ENCODE measurements around the gene CA12. TPM values are rescaled to one million over a fixed set of nuclear protein-coding genes. Genes with fewer than 3 reads are reported as not detected.
A peak's percentile ranks its signal among the peaks of the same experiment; 100 is the strongest.

Gene CA12
- total RNA-seq, 2 donors from 2014 or later = not detected

DNA sequence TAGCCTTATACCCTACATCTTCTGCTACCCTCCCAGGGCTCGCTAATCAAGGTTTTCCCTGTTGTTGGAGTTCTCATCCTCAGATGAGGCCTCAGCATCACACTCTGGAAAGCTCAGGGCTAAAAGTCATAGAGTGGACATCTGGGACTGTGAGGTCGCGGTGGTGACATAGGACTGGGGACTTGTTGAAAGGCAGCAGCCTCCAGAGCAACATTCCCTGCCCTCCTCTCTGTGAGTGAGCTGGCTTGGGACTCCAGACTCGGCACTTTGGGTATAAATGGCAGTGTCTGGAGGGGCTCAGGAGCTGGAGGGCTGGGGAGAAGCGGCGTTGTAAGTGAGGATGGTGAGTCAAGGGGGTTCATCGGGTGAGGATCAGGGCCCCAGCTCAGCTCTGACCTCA is 2.7 kb downstream of the CA12 start:
- Mint-ChIP-seq H3K4me3 (no peak overlapping the region), H3K27ac (no peak overlapping the region), H3K36me3 (no peaks in the 10 kb centered on the region), H3K9me3 (no peaks in the 10 kb centered on the region), H3K4me1 (ENCODE audit: low read depth in 2 of 2) (peaks cover 9 to 14% of the 10 kb centered on the region in 2 donors), H3K27me3 (peaks cover 40 to 43% of the 10 kb centered on the region in 2 donors)
- ATAC-seq (no peak), DNase-seq (ENCODE audit: low spot score) (no peak)

DNA sequence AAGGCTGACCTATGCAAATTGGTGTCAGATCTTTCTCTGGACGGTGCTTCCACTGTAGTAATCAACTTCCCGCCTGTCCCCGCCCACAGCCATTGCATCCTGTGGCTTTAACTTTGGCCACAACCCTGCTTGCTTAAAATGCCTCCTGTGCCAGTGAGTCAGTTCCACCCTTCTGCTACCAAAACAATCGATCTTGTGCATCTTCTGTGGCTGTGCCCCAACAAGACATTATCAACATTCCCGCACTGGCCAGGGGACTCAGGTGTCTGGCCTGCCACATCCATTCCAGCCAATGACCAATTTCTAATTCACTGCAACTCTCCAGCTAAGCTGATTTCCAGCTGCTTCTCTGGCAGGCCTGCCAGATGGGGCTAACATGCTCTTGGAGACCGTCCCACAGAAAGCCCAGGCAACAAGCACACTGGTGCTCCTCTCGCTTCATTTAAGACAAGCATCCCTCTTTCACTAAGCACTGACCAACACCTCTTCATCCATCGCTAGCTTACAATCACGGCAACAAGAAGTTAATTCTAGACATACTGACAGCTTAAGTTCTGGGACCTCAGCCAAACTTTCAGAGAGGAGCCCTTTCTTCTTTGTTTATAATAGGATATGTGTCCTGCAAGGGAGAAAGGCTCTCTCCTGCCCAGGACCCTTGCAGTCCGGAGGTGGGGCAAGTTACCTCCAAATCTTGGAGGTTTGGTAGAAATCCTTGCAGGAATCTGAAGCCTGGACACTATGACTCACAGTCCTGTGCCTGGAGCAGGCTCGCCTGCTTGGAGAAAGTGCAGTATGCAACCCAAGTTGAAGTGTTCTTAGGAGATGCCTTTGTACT is 6.7 kb downstream of the CA12 start:
- ATAC-seq (peak; percentile 61 to 73), DNase-seq (ENCODE audit: low spot score) (peak; percentile 69)
- Mint-ChIP-seq H3K27me3 (peaks cover 16 to 19% of the 10 kb centered on the region in 2 donors), H3K27ac (no peak overlapping the region), H3K36me3 (no peaks in the 10 kb centered on the region), H3K4me1 (ENCODE audit: low read depth in 2 of 2) (peaks cover 9 to 14% of the 10 kb centered on the region in 2 donors), H3K9me3 (no peaks in the 10 kb centered on the region), H3K4me3 (no peak overlapping the region)

DNA sequence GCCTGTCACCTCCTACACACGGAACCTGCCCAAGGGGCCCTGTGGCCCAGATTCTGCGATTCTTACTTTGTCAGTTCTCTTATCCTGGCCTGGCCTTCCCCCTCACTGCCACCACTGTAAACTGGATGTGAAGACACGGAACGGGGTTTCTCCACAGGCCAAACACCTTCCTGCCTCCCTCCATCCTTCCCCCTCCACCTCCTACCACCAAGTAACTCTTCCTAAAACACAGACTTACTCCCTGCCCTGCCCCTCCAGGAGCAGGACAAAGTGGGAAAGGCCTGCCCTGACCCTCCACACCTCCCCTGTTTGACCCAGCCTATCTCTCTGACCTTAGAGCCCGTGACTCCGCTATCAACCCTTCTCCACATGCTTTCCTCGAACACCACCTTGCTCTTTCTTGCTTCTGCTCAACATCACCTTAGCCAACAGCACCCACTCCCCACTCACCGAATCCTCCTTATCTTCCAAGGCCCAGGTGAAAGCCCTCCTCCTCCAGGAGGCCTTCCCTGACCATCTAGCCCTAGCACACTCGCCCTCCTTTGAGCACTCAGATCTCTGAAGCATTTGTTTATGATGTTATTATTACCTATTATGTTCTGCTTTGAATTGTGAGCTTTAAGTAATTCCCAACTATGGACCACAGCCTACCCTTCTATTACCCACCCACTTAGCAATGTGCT is 7.6 kb downstream of the CA12 start:
- DNase-seq (ENCODE audit: low spot score) (no peak), ATAC-seq (no peak)
- H3K9me3 Mint-ChIP-seq = no peaks in the 10 kb centered on the region
- no peak overlapping the region for H3K27ac Mint-ChIP-seq
- peaks cover 13 to 16% of the 10 kb centered on the region in 2 donors for H3K27me3 Mint-ChIP-seq
- peaks cover 9 to 14% of the 10 kb centered on the region in 2 donors for H3K4me1 Mint-ChIP-seq (ENCODE audit: low read depth in 2 of 2)
- no peaks in the 10 kb centered on the region for H3K36me3 Mint-ChIP-seq
- H3K4me3 Mint-ChIP-seq = no peak overlapping the region

DNA sequence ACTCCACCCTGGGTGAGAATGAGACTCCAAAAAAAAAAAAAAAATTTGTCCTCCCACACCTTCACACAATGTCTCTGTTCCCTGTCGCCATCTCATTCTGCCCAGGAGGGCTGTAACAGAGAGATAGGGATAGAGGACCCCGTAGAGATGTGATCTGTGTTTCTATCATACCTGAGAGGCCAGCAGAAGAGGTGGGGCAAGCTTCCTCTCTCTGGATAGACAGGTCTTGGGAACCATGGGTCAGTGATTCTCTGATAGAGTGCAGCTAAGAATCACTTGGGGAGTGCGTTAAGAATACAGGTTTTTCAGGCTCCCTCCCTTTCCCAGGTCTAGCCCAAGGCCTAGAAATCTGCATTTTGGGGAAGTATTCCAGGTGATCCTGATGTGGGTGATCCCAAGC is 8.3 kb downstream of the CA12 start:
- Mint-ChIP-seq H3K4me1 (ENCODE audit: low read depth in 2 of 2) (peaks cover 9 to 14% of the 10 kb centered on the region in 2 donors), H3K36me3 (no peaks in the 10 kb centered on the region), H3K27ac (no peak overlapping the region), H3K9me3 (no peaks in the 10 kb centered on the region), H3K27me3 (peaks cover 9 to 16% of the 10 kb centered on the region in 2 donors), H3K4me3 (no peak overlapping the region)
- ATAC-seq (no peak), DNase-seq (ENCODE audit: low spot score) (no peak)

DNA sequence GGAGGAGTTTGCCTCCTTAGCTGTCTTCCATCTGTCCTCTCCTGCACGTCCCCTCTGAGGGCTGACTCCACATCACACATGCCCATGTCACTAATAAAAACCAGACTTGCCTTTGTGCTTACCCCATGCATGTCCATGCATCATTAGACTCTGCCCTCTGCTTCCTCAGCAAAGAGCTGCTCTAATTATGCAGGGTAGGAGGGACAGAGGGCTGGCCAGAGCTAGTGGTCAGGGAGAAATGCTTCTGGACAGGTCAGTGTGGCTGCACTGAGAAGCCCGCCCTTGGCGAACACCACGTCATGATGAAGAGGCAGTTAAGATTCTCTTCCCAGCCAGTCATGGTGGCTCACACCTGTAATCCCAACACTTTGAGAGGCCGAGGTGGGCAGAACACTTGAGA is 8.9 kb downstream of the CA12 start:
- H3K27ac Mint-ChIP-seq = no peak overlapping the region
- H3K4me1 Mint-ChIP-seq (ENCODE audit: low read depth in 2 of 2) = peaks cover 9 to 14% of the 10 kb centered on the region in 2 donors
- ATAC-seq (no peak), DNase-seq (ENCODE audit: low spot score) (no peak)
- H3K9me3 Mint-ChIP-seq = no peaks in the 10 kb centered on the region
- H3K27me3 Mint-ChIP-seq = peaks cover 8 to 14% of the 10 kb centered on the region in 2 donors
- H3K4me3 Mint-ChIP-seq = no peak overlapping the region
- H3K36me3 Mint-ChIP-seq = no peaks in the 10 kb centered on the region

DNA sequence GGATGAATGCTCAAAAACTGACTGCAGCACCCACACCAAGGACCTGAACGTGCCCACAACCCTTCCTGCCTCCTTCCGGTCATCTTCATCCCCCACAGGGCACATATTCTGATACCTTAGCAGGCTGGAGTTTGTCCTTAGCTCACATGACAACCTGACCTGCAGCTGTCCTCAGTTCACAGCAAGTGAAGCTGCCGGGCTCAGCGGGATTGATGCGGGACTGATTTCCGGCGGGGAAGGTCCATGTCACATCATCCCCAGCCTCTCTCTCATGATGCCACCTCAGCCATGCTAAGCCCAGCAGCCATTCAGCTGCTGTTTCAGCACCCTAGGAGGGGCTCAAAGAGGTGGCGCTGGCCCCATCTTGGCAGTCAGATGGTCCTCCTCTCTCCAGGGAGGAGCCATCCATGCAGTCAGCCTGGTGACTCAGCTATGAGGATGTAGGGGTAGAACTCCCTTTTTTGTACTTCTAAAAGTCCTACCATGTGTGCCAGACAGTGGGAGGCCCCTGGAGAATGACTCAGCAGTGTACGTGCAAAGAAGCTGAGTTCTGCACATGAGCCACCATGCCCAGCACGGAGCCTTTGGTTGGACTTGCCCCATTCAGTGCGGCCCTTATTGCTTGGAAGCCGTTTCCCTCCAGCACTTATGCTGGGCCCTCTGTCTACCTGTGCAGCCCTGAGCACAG is 9.5 kb downstream of the CA12 start:
- Mint-ChIP-seq H3K4me1 (ENCODE audit: low read depth in 2 of 2) (peaks cover 9 to 14% of the 10 kb centered on the region in 2 donors), H3K9me3 (no peaks in the 10 kb centered on the region), H3K27ac (no peak overlapping the region), H3K4me3 (no peak overlapping the region), H3K27me3 (peaks cover 5 to 8% of the 10 kb centered on the region in 2 donors), H3K36me3 (no peaks in the 10 kb centered on the region)
- ATAC-seq (no peak), DNase-seq (ENCODE audit: low spot score) (no peak)

DNA sequence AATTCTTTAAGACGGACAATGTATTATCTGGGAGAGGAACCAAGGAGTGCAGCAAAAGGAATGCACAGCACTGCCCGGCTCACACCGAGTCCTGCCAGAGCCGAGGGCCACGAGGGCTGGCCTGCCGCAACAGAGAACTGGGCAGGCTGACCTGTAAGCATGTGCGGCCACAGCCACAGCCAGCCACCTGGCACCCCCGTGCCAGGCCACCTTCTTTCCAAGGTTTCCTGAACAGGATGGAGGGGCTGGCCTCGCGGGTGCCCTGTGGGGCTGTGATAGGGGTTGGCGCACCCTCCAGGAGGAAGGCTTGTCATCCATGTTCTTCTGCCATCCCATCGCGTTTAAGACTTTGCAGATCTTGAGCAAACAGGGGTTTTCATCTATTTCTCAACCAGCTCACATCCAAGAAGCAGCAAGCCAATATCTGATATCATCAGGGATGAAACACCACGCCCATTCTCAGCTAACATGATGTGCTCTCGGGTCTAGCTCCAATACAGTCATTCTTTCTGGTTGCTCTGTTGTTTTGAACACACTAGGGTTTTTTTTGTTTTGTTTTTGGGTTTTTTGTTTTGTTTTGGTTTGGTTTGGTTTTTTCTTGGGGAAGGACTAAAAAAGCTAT is 10.2 kb downstream of the CA12 start:
- H3K27ac Mint-ChIP-seq = no peak overlapping the region
- DNase-seq (ENCODE audit: low spot score) (no peak), ATAC-seq (no peak)
- H3K4me3 Mint-ChIP-seq = no peak overlapping the region
- H3K9me3 Mint-ChIP-seq = no peaks in the 10 kb centered on the region
- H3K4me1 Mint-ChIP-seq (ENCODE audit: low read depth in 2 of 2) = peaks cover 9 to 14% of the 10 kb centered on the region in 2 donors
- peaks cover under 1 to 3% of the 10 kb centered on the region in 2 donors for H3K27me3 Mint-ChIP-seq
- no peaks in the 10 kb centered on the region for H3K36me3 Mint-ChIP-seq

DNA sequence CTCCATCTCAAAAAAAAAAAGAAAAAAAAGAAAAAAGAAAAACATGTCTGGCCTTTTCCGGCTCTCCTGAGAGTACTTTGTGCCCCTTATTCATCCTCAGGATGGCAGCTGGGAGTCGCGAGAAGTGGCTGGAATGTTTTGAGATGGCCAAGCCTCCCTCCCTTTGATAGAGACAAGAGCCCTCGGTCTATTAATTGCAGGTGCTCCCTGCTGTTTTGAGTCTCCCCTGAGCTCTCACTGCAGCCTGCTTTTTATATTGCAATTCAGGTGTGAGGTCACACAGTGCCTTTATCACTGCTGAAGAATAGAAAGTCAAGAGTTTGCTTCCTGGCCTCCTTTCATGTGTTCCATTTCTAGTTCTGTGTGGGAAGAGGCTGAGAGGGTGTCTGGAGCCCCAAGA is 10.9 kb downstream of the CA12 start:
- H3K36me3 Mint-ChIP-seq = no peaks in the 10 kb centered on the region
- no peaks in the 10 kb centered on the region for H3K9me3 Mint-ChIP-seq
- DNase-seq (ENCODE audit: low spot score) = no peak
- H3K27ac Mint-ChIP-seq = no peak overlapping the region
- peaks cover 9 to 14% of the 10 kb centered on the region in 2 donors for H3K4me1 Mint-ChIP-seq (ENCODE audit: low read depth in 2 of 2)
- H3K27me3 Mint-ChIP-seq = peaks cover 0 to 6% of the 10 kb centered on the region in 2 donors
- ATAC-seq = no peak
- H3K4me3 Mint-ChIP-seq = no peak overlapping the region

DNA sequence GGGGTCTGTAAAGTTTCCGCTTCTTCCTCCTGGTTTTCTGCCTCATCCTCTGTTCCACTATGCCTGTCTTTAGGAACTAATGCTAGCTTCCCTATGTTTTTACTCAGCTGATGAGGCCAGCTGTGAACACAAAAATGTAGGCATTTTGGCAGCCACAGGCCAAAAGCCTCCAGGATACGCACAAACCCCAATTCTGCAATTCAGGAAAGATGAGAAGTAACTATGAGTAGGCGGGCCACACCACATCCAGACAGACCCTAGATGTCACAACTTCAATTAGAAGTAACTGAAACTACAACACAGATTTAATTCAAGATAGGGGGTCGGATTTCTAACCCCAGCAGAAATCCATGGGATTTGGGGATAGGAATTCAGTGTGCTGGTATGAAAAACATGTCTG is 11.9 kb downstream of the CA12 start:
- Mint-ChIP-seq H3K36me3 (no peaks in the 10 kb centered on the region), H3K4me1 (ENCODE audit: low read depth in 2 of 2) (peaks cover 6 to 8% of the 10 kb centered on the region in 2 donors), H3K27ac (no peak overlapping the region), H3K9me3 (no peaks in the 10 kb centered on the region), H3K4me3 (no peak overlapping the region), H3K27me3 (peaks cover 0 to 6% of the 10 kb centered on the region in 2 donors)
- ATAC-seq = no peak
- DNase-seq (ENCODE audit: low spot score) = no peak

DNA sequence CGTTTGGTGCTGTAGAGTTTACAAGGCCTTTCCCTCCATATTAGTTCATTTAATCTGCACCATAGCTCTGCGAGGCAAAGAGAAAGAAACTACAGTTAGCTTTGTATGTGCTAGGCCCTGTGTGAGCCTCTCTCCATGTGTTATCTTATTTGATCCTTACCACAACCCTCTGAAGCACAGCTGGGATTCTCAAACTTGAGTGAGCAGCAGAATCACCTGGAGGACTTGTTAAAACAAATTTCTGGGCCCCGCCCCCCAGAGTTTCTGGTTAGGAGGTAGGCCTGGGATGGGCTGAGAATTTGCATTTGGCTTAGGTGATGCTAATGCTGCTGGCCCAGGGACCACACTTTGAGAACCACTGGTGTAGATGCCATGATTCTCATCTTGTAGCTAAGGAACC is 12.3 kb downstream of the CA12 start:
- H3K4me3 Mint-ChIP-seq = no peak overlapping the region
- H3K4me1 Mint-ChIP-seq (ENCODE audit: low read depth in 2 of 2) = peaks cover 2 to 3% of the 10 kb centered on the region in 2 donors
- no peak for DNase-seq (ENCODE audit: low spot score)
- H3K27me3 Mint-ChIP-seq = peaks cover 0 to 6% of the 10 kb centered on the region in 2 donors
- no peaks in the 10 kb centered on the region for H3K36me3 Mint-ChIP-seq
- no peak overlapping the region for H3K27ac Mint-ChIP-seq
- no peaks in the 10 kb centered on the region for H3K9me3 Mint-ChIP-seq
- no peak for ATAC-seq

DNA sequence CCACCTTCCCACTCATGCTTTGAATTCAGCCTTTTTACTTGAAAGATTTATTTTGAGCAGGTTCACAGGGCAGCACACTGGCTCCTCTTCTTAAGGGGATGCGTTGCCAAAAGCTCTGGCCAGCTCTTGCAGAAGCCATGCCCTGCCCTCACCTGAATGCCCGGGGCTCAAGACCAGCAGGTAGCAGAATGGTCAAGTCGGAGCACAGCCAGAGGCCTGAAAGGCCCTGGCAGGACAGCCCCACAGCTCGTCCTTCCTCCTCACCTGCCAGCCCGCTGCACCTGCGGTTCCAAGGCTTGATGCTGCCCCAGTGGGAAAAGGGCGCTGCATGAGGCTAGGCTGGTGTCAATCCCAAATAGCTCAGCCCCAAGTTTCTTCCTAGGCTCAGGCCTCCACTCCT is 13.1 kb downstream of the CA12 start:
- peaks cover 0 to 3% of the 10 kb centered on the region in 2 donors for H3K27me3 Mint-ChIP-seq
- DNase-seq (ENCODE audit: low spot score) = no peak

DNA sequence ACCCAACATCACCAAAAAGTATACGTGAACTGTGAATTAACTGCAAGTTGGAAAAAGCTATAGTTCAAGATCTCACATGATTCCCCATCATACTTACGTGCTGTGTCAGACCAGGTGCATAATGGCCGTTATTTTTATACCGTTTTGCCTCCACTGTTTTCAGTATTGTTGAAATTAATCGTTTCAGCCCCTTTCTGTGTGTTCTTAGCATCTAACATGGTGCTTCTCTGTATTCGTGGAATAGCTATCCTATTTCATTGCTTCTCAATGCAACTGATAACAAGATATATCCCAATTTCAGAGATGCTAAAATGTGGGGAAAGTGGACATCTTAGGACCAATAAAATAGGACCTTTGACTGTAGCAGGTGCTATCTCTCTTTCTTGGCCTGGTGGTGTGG is 13.7 kb downstream of the CA12 start:
- no peaks in the 10 kb centered on the region for H3K36me3 Mint-ChIP-seq

More for the DNA sequence above, 13.1 kb downstream of the CA12 start:
- no peaks in the 10 kb centered on the region for H3K36me3 Mint-ChIP-seq
- no peak for ATAC-seq
- H3K4me1 Mint-ChIP-seq (ENCODE audit: low read depth in 2 of 2) = no peaks in the 10 kb centered on the region
- H3K27ac Mint-ChIP-seq = no peak overlapping the region
- H3K4me3 Mint-ChIP-seq = no peak overlapping the region
- H3K9me3 Mint-ChIP-seq = no peaks in the 10 kb centered on the region

DNA sequence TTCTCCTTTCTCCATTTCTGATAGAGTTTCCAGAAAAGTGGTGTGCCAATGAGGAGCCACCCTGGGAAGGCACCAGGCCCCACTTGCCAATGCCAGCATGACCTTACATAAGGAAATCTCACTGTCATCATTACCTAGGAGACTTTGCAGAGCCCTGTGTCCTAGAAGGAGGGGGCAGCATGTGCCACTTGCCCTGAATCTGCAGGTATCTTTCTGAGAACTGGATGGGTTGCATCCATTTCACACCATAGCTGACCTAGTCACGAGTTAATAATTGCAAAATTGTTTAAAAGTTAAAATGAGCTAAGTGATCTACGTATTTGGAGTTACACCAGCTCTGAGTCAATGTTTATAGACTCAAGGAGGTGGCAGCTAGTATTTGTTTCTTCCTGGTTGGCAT is 14.3 kb downstream of the CA12 start:
- Mint-ChIP-seq H3K27me3 (peaks cover 0 to 3% of the 10 kb centered on the region in 2 donors), H3K27ac (no peak overlapping the region), H3K4me3 (no peak overlapping the region), H3K9me3 (no peaks in the 10 kb centered on the region), H3K36me3 (no peaks in the 10 kb centered on the region), H3K4me1 (ENCODE audit: low read depth in 2 of 2) (no peaks in the 10 kb centered on the region)
- no peak for ATAC-seq
- DNase-seq (ENCODE audit: low spot score) = no peak

More for the DNA sequence above, 13.7 kb downstream of the CA12 start:
- H3K27me3 Mint-ChIP-seq = peaks cover 0 to 3% of the 10 kb centered on the region in 2 donors
- no peak overlapping the region for H3K4me3 Mint-ChIP-seq
- ATAC-seq (no peak), DNase-seq (ENCODE audit: low spot score) (no peak)
- no peaks in the 10 kb centered on the region for H3K4me1 Mint-ChIP-seq (ENCODE audit: low read depth in 2 of 2)
- H3K27ac Mint-ChIP-seq = no peak overlapping the region
- no peaks in the 10 kb centered on the region for H3K9me3 Mint-ChIP-seq
